PFSK-1 (cell line): Measurements from ENCODE around the gene ZNF536.

Experiments used
- FOXP2 ChIP-seq: optimal IDR thresholded peaks from 2 replicates; pipeline ENCODE3; 2011; ENCODE audit warnings: borderline replicate concordance, control low read depth, inconsistent platforms; ENCODE audit not compliant: insufficient read depth; ENCODE audit errors: extremely low read length, extremely low read depth
- POLR2AphosphoS5 ChIP-seq: IDR thresholded peaks from 2 replicates; pipeline ENCODE4 v1.6.1; 2012; ENCODE audit warnings: low read depth, mild to moderate bottlenecking, control low read depth, low read length, moderate library complexity
- REST ChIP-seq, 2 experiments: IDR thresholded peaks; 2 replicates each; pipeline versions ENCODE4 v1.6.1 to v1.8.0; 2011 to 2012; ENCODE audit warnings: low read depth in 2 of 2, low read length in 2 of 2, control low read depth in 1 of 2, inconsistent platforms in 1 of 2, mild to moderate bottlenecking in 1 of 2, moderate library complexity in 1 of 2; ENCODE audit not compliant: insufficient read depth in 1 of 2
- SIN3A ChIP-seq: IDR thresholded peaks from 2 replicates; pipeline ENCODE4 v1.6.1; 2012; ENCODE audit warnings: mild to moderate bottlenecking, low read length, moderate library complexity, borderline replicate concordance; ENCODE audit not compliant: insufficient read depth
- TAF1 ChIP-seq: IDR thresholded peaks from 2 replicates; pipeline ENCODE4 v1.6.1; 2012; ENCODE audit warnings: low read length, control low read depth, borderline replicate concordance; ENCODE audit not compliant: insufficient read depth

ZNF536 gene

GRCh38 chr19:30333291-30334065 lies 38.7 kb upstream of the ZNF536 start:
- TF ChIP-seq TAF1, result no peak
- no peak for TF ChIP-seq SIN3A
- no peak for TF ChIP-seq FOXP2
- no peak for TF ChIP-seq POLR2AphosphoS5
- no peak for TF ChIP-seq REST (IDR thresholded peaks at IDR 0.05; ENCODE audit: insufficient read depth in 1 of 2, low read depth in 2 of 2, low read length in 2 of 2)

GRCh38 chr19:30334841-30335240 lies 37.3 kb upstream of the ZNF536 start:
- TF ChIP-seq POLR2AphosphoS5 (no peak), REST (IDR thresholded peaks at IDR 0.05; ENCODE audit: insufficient read depth in 1 of 2, low read depth in 2 of 2, low read length in 2 of 2) (no peak), TAF1 (no peak), SIN3A (no peak), FOXP2 (no peak)

GRCh38 chr19:30335306-30335886 lies 36.8 kb upstream of the ZNF536 start:
- no peak for TF ChIP-seq REST (IDR thresholded peaks at IDR 0.05; ENCODE audit: insufficient read depth in 1 of 2, low read depth in 2 of 2, low read length in 2 of 2)
- no peak for TF ChIP-seq TAF1
- TF ChIP-seq SIN3A, result no peak
- no peak for TF ChIP-seq POLR2AphosphoS5
- no peak for TF ChIP-seq FOXP2

GRCh38 chr19:30336290-30336689 lies 35.9 kb upstream of the ZNF536 start:
- TF ChIP-seq REST (IDR thresholded peaks at IDR 0.05; ENCODE audit: insufficient read depth in 1 of 2, low read depth in 2 of 2, low read length in 2 of 2) (no peak), FOXP2 (no peak), POLR2AphosphoS5 (no peak), SIN3A (no peak), TAF1 (no peak)
